Activated CD8-positive, alpha-beta memory T cell treated with anti-CD3 and anti-CD28 coated beads for 24 hours (primary cell): Measurements from ENCODE around the gene ARF5.
"Not testable (repeated sequence)": the region's sequence is repeated elsewhere in the genome, so short reads cannot be mapped to it uniquely, and the experiment has no call there.

Experiments used
- DNase-seq: peaks from one replicate; pipeline ENCODE4 v3.0.0-alpha.2; 2020

Gene ARF5

GRCh38 chr7:127588019-127588696, at the start of gene ARF5:
TSS of gene ARF5 (plus strand) at chr7:127588411. CDS start at chr7:127588499, 88 bp downstream.
- peak; percentile 96 for DNase-seq

- DNase-seq = no peak
Measured at GRCh38 chr7:127539116-127539515, 49.1 kb upstream of the ARF5 start.

GRCh38 chr7:127540461-127540860, 47.8 kb upstream of the ARF5 start:
- not testable (repeated sequence) for DNase-seq

- no peak for DNase-seq
Measured at GRCh38 chr7:127541548-127541947, 46.7 kb upstream of the ARF5 start.

GRCh38 chr7:127546313-127546712, 41.9 kb upstream of the ARF5 start:
- DNase-seq = no peak

- no peak for DNase-seq
Measured at GRCh38 chr7:127550247-127550646, 38.0 kb upstream of the ARF5 start.

GRCh38 chr7:127551941-127552340, 36.3 kb upstream of the ARF5 start:
- DNase-seq = no peak

- DNase-seq = no peak
Measured at GRCh38 chr7:127556404-127556803, 31.8 kb upstream of the ARF5 start.

GRCh38 chr7:127557803-127558202, 30.4 kb upstream of the ARF5 start:
- no peak for DNase-seq

- no peak for DNase-seq
Measured at GRCh38 chr7:127566242-127566641, 22.0 kb upstream of the ARF5 start.

- DNase-seq = not testable (repeated sequence)
Measured at GRCh38 chr7:127568034-127568433, 20.2 kb upstream of the ARF5 start.

- DNase-seq = no peak
Measured at GRCh38 chr7:127571741-127572505, 16.3 kb upstream of the ARF5 start.

- DNase-seq = no peak
Measured at GRCh38 chr7:127578036-127578684, 10.1 kb upstream of the ARF5 start.

- DNase-seq = no peak
Measured at GRCh38 chr7:127578711-127579275, 9.4 kb upstream of the ARF5 start.

GRCh38 chr7:127580612-127581011, 7.6 kb upstream of the ARF5 start:
- DNase-seq = no peak

GRCh38 chr7:127581716-127582115, 6.5 kb upstream of the ARF5 start:
- DNase-seq = no peak

- no peak for DNase-seq
Measured at GRCh38 chr7:127582361-127582760, 5.8 kb upstream of the ARF5 start.

- no peak for DNase-seq
Measured at GRCh38 chr7:127584648-127585043, 3.6 kb upstream of the ARF5 start.

- peak; percentile 99 for DNase-seq
Measured at GRCh38 chr7:127585044-127585953, 2.9 kb upstream of the ARF5 start, which contains the start of gene GCC1. TSS of gene GCC1 (minus strand) at chr7:127585596. CDS start at chr7:127585182, 414 bp downstream.

GRCh38 chr7:127586346-127586745, 1.9 kb upstream of the ARF5 start:
- no peak for DNase-seq

GRCh38 chr7:127587663-127588018, 570 bp upstream of the ARF5 start:
- DNase-seq = no peak

GRCh38 chr7:127588697-127589482, 679 bp downstream of the ARF5 start:
- no peak for DNase-seq
